HG02759 (cell line): Measurements from ENCODE around the gene RALGDS.
"Not testable (repeated sequence)": the region's sequence is repeated elsewhere in the genome, so short reads cannot be mapped to it uniquely, and the experiment has no call there.

Experiments
- ATAC-seq: cut with Tn5 transposase; IDR thresholded peaks from one replicate; pipeline ENCODE4 v1.9.1; 2021; ENCODE audit warnings: mild to moderate bottlenecking, moderate library complexity; ENCODE audit not compliant: unreplicated experiment

The RALGDS gene

DNA sequence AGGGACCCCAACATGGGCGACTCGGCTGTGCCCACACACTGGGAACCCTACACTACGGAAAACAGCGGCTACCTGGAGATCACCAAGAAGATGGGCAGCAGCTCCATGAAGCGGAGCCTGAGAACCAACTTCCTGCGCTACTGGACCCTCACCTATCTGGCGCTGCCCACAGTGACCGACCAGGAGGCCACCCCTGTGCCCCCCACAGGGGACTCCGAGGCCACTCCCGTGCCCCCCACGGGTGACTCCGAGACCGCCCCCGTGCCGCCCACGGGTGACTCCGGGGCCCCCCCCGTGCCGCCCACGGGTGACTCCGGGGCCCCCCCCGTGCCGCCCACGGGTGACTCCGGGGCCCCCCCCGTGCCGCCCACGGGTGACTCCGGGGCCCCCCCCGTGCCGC, 50.1 kb downstream of the RALGDS start:
- not testable (repeated sequence) for ATAC-seq

GRCh38 chr9:133070500-133070961, 50.5 kb downstream of the RALGDS start:
- not testable (repeated sequence) for ATAC-seq

DNA sequence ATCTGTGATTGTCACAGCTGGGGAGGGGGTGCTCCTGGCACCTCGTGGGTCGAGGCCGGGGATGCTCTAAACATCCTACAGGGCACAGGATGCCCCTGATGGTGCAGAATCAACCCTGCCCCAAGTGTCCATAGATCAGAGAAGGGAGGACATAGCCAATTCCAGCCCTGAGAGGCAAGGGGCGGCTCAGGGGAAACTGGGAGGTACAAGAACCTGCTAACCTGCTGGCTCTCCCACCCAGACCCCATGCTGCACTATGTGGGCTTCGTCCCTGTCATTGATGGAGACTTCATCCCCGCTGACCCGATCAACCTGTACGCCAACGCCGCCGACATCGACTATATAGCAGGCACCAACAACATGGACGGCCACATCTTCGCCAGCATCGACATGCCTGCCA, 52.6 kb downstream of the RALGDS start:
- ATAC-seq = not testable (repeated sequence)

DNA sequence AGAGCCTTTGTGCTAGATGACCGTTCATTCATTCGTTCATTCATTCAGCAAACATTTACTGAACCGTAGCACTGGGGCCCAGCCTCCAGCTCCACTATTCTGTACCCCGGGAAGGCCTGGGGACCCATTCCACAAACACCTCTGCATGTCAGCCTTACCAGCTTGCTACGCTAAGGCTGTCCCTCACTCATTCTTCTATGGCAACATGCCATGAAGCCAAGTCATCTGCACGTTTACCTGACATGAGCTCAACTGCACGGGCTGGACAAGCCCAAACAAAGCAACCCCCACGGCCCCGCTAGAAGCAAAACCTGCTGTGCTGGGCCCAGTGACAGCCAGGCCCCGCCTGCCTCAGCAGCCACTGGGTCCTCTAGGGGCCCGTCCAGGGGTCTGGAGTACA, 53.2 kb downstream of the RALGDS start:
- no peak for ATAC-seq

DNA sequence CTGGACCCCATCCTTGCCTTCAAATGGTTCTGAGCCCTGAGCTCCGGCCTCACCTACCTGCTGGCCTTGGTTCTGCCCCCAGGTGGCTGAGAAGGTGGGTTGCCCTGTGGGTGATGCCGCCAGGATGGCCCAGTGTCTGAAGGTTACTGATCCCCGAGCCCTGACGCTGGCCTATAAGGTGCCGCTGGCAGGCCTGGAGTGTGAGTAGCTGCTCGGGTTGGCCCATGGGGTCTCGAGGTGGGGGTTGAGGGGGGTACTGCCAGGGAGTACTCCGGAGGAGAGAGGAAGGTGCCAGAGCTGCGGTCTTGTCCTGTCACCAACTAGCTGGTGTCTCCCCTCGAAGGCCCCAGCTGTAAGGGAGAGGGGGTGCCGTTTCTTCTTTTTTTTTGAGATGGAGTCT, 54.0 kb downstream of the RALGDS start:
- no peak for ATAC-seq

DNA sequence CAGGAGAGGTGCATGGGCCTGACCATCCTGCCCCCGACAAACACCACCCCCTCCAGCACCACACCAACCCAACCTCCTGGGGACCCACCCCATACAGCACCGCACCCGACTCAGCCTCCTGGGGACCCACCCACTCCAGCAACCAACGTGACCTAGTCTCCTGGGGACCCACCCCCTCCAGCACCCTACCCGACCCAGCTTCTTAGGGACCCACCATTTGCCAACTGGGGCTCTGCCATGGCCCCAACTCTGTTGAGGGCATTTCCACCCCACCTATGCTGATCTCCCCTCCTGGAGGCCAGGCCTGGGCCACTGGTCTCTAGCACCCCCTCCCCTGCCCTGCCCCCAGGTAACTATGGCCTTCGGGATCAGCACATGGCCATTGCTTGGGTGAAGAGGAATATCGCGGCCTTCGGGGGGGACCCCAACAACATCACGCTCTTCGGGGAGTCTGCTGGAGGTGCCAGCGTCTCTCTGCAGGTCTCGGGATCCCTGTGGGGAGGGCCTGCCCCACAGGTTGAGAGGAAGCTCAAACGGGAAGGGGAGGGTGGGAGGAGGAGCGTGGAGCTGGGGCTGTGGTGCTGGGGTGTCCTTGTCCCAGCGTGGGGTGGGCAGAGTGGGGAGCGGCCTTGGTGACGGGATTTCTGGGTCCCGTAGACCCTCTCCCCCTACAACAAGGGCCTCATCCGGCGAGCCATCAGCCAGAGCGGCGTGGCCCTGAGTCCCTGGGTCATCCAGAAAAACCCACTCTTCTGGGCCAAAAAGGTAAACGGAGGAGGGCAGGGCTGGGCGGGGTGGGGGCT, 54.7 kb downstream of the RALGDS start:
- ATAC-seq = no peak

DNA sequence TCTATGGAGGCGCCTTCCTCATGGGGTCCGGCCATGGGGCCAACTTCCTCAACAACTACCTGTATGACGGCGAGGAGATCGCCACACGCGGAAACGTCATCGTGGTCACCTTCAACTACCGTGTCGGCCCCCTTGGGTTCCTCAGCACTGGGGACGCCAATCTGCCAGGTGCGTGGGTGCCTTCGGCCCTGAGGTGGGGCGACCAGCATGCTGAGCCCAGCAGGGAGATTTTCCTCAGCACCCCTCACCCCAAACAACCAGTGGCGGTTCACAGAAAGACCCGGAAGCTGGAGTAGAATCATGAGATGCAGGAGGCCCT, 56.0 kb downstream of the RALGDS start:
- no peak for ATAC-seq

GRCh38 chr9:133064241-133065069, 56.6 kb downstream of the RALGDS start:
- no peak for ATAC-seq

- no peak for ATAC-seq
Measured at GRCh38 chr9:133063500-133064231, 57.4 kb downstream of the RALGDS start.

DNA sequence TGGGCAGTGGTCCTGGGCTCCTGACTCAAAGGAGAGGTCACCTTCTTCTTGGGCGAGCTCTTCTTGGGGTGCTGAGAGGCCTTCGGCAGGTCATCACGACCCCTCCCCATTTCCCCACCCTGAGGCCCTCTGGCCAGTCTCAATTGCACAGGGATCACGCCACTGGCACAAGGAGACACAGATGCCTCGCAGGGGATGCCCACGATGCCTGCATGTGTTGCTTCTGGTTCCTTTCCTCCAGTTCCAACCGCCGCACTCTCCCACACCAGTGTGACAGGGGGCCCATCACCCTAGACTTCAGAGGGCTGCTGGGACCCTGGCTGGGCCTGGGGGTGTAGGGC, 57.9 kb downstream of the RALGDS start:
- no peak for ATAC-seq

- ATAC-seq = not testable (repeated sequence)
Measured at GRCh38 chr9:133062569-133062968, 58.5 kb downstream of the RALGDS start.

- ATAC-seq = not testable (repeated sequence)
Measured at GRCh38 chr9:133061764-133062145, 59.3 kb downstream of the RALGDS start, which contains the start of gene CEL. Gene CEL, plus strand, starts transcription at chr9:133061981. Its CDS starts 22 bp downstream, at chr9:133062003.

DNA sequence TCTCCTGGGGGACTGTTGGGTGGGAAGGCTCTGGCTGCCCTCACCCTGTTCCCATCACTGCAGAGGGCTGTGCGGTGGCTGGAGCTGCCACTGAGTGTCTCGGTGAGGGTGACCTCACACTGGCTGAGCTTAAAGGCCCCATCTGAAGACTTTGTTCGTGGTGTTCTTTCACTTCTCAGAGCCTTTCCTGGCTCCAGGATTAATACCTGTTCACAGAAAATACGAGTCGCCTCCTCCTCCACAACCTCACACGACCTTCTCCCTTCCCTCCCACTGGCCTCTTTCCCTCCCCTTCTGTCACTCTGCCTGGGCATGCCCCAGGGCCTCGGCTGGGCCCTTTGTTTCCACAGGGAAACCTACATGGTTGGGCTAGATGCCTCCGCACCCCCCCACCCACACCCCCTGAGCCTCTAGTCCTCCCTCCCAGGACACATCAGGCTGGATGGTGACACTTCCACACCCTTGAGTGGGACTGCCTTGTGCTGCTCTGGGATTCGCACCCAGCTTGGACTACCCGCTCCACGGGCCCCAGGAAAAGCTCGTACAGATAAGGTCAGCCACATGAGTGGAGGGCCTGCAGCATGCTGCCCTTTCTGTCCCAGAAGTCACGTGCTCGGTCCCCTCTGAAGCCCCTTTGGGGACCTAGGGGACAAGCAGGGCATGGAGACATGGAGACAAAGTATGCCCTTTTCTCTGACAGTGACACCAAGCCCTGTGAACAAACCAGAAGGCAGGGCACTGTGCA, 59.8 kb downstream of the RALGDS start:
- ATAC-seq = not testable (repeated sequence)

DNA sequence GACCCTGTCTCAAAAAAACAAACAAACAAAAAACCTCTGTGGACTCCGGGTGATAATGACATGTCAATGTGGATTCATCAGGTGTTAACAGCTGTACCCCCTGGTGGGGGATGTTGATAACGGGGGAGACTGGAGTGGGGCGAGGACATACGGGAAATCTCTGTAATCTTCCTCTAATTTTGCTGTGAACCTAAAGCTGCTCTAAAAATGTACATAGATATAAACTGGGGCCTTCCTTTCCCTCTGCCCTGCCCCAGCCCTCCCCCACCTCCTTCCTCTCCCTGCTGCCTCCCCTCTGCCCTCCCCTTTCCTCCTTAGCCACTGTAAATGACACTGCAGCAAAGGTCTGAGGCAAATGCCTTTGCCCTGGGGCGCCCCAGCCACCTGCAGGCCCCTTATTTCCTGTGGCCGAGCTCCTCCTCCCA, 60.6 kb downstream of the RALGDS start:
- no peak for ATAC-seq

DNA sequence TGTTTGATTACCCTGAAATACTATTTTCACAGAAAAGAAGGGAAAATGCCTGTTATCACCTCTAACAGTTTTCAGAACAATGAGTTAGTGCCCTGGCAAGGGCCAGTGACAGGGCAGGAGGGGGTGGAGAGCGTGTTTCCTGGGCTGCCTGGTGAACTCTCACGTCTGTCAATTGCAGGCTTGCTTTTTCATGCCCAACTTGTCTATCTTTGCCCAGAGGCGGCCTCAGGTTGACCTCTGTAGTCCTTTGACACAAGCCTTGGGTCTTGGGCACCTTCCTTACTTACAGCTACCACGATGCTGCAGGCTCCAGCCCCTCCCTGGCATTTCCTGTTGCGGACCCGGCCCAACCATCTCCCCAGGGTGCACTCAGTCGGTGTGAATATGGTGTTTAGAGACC, 61.4 kb downstream of the RALGDS start:
- ATAC-seq = no peak

DNA sequence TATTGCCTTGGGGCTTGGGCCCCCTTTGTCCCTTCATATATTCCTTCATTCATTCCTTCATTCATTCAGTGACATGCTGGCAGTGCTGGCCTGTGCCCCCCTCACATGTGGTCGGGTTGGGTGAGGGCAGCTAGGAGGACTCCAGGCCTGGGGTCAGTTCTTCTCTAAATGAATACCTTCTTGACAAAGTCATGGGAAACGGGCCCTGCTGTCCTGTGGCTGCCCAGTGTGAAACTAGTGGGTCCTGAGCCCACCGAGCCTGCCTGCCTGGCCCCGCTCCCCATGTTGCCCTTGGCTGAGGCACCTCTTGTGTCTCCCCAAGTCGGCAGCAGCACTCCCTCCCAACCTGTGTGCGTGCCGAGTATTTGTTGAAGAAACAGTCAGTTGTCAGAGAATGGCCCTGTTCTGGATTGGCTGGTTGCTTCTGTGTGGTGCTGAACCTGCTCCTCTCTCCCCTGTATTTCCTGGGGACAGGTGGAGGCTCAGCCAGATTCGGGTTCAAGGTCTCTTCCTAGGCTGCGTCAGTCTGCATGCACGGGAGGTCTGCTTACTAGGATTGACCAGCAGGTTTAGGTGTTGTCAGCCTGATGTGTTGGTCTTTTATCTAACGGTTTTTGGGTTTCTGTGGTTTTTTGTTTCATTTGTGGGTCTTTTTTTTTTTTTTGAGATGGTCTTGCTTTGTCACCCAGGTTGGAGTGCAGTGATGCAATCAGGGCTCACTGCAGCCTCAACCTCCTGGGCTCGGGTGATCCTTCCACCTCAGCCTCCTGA, 62.3 kb downstream of the RALGDS start:
- no peak for ATAC-seq

GRCh38 chr9:133058071-133058470, 63.0 kb downstream of the RALGDS start:
- ATAC-seq = no peak

DNA sequence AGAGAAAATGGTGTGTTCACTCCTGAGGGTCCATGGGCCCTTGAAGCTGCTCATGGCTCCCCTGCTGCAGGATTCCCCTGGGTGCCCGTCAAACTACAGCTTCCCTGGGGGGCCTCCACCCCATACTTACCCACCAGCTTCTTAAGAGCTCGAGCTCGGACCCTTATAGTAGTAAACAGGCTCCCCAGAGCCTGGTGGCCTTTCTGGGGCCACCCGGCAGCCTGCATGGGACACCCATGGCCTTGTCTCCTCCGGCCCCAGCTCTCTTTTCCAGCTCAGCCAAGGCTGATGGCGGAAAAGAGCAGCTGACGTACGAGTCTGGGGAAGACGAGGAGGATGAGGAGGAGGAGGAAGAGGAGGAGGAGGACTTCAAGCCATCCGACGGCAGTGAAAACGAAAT, 63.5 kb downstream of the RALGDS start:
- no peak for ATAC-seq

DNA sequence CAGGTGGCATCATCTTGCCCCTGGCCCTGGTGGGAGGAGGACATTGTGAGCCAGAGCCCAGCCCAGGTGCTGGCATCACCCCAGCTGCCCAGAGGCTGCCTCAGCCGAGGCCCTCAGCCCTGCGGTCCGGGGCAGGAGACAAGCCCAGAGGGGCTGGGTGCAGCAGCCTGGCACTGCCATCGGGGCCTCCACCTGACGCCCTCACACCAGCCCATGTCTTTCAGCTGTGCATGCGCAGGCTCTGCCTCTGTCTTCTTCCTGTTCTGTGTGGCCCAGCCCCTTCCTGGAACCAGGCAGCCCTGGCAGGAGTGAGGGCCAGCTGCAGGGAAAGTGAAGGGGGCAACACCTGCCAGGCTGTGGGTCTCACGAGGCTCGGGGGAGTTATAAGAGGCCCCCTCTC, 64.0 kb downstream of the RALGDS start:
- ATAC-seq = no peak

GRCh38 chr9:133056533-133056932, 64.5 kb downstream of the RALGDS start:
- no peak for ATAC-seq
